8988T (cell line): Measurements from ENCODE around the gene UBE2E2.

ENCODE experiments used
- DNase-seq: peaks from one replicate; pipeline ENCODE4 v3.0.0; 2011

UBE2E2 gene

DNA sequence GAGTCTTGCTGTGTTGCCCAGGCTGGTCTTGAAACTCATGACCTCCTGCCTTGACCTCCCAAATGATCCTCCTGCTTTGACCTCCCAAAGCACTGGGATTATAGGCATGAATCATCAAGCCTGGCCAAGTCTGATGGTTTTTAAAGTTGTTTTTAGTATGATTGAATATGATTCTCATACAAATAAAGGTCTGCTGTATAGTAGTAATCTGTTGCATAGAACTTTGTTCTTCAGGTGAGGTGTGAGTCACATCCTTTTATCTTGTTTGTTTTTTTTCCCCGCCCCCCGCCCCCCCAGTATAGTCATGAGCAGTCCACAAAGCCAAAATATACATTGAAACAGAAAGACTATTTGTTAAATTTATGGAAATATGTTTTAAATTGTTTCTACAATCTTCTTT lies 39.0 kb downstream of the UBE2E2 start:
- no peak for DNase-seq

DNA sequence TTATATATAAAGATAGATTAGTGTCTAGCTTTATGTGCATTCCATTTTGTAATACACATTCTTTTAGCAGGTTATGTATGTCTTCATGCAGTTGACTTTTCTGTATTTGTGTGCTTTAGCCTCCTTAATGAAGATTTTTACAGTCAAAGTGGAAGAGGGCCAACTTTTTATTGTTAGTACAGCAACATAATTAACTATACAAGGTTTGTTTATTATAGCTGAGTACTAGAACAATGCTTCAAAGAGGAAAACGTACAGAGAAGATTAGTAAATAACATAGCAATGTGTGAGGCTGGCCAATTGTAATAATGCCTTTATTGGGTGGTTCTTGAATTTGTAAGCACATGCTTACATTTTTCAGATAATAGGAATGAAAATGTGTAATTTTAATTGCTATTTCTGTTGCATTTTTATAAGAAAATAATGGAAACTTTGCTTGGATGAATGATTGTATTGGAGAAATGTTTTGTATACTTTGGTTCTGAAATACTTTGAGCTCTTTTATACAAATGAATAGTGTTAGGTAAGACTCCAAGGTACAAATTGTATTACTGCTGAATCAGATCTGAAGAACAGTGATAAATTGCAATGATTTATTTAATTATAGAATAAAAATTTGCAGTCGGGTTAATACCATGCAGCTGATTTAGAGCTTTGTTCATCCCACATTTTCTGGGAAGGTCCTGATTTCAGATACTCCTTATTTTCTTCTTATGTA lies 41.4 kb downstream of the UBE2E2 start:
- no peak for DNase-seq

DNA sequence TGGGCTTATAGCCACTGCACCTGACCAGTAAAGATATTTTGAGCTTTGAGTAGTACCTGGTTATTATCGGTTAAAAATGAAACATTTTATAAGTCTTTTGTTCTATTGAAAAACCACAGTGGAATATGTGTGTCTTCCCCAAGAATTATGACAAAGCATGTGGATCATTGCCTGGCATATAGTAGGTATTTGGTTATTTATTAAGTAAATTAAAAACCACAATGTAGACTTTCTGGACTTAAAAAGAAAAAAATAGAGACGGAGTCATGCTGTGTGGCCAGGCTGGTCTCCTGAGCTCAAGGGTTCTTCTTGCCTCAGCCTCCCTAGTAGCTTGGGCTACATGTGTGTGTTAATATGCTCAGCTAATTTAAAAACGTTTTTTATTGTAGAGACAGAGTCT lies 43.5 kb downstream of the UBE2E2 start:
- DNase-seq = no peak

GRCh38 chr3:23248594-23249131 lies 45.5 kb downstream of the UBE2E2 start:
- no peak for DNase-seq

DNA sequence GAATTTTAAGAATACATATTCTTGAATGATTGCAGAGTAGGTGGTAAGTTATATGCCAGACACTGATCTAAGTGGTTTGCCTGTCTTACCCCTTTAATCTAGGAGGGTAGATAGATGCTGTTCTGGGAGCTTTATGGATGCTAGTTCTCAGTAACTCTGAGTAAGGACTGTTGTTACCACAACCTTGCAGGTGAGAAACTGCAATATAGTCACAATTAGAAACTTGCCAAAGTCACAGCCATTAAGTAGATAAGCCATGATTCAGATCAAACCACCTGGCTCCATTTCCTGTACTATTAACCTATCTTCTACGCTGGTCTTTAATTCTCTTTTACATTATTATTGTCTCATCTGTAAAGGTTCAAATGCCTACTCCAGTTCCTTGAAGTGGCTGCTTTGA lies 46.8 kb downstream of the UBE2E2 start:
- no peak for DNase-seq

DNA sequence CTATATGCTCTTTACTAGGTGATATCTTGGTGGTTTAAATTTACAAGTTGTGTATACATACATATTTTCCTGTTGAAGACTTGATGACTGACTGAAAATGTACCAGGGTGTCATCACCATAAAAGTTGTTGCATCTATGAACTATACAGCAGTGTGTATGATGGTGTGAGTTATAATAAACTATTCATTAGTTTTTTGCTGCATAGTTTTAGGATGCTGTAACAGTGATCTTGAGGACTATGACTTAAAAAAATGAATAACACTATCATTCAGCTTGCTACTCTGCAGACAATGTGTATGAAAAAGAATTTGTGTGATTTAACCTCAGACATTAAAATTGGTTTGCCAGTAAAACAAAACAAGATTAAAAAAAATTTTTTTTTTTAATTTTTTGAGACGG lies 49.0 kb downstream of the UBE2E2 start:
- no peak for DNase-seq

DNA sequence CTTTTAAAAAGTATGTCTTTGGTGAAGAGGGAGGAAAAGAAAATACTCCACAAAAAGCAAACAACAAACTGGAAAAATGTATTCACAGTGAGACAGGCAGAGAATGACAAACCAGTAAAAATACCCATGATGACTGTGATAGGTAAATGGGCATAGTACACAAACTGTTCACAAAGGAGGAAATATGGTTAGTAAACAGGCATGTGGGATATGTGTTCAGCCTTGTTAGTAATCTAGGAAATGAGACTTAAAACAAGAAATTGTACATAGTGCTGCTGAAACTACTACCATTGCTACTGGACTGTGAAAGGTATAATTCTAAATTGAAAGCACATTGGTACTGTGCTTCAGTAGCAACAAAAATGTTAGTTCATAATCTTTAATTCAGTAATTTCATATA lies 50.1 kb downstream of the UBE2E2 start:
- no peak for DNase-seq

GRCh38 chr3:23254282-23254681 lies 51.2 kb downstream of the UBE2E2 start:
- DNase-seq = no peak

- DNase-seq = no peak
These were observed 51.7 kb downstream of the UBE2E2 start for GRCh38 chr3:23254835-23255234.

DNA sequence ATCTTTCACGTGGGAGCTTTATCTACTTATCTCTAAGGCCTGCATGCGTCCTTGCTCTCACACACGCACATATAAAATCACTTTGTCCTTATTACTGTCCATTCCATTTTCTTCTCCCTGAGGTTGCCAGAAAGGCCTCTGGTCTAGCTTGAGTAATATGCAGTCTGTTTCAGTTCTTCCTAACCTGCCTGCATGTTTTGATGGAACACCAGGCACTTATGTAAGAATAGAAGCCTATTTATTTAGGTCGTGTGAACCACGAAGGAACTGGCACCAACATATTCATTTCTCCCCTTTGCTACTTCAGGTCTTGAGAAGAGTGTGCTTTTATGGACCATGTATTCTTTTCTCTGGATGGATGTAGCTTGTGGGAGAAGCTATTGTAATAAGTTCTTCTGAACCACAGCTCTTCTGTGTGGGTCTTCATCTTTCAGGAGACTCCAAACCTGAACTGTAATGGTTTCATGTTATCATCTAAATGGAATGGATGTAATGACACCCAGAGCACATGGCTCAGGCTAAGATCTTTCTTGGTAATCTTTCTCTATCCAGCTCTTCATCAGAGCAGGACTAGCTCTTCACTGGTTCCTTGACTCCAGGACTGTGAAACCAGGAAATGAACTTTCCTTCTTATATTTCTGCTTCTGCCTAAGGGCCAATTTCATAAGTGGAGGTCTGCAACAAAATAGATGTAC lies 53.8 kb downstream of the UBE2E2 start:
- DNase-seq = no peak

DNA sequence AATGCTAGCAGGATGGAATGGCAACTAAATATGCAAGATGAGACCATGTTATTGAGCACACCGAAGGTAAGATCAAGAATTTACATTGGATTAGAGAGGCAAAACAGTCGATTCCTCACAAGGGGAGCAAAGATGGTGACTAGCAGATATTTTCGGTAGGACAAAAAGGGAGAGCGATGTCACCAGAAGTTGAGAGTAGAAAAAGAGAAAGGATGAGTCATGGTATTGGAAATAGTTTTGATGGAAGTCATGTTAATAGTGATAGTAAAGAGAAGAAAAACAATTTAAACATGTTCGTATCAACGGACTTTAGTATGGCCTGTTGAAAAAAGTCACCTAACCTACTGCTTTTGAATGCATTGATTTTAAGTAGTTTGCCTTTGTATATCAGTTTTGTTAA lies 55.0 kb downstream of the UBE2E2 start:
- DNase-seq = no peak

DNA sequence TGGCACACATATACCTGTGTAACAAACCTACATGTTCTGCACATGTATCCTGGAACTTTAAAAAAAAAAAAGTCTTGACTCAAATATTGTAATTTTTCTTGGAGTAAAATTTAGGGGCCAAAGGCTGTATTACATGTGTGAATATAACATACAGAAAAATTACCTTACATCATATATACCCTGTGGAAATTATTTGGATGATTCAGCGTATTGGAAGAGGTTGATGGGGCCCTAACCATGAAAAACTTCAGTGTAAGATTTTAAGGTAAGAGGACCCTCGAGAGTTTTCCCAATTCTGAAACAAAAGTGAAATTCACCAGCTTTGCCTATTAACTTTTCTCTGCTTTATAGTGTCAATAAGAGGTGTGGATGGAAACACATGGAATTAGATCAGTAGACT lies 56.4 kb downstream of the UBE2E2 start:
- no peak for DNase-seq

DNA sequence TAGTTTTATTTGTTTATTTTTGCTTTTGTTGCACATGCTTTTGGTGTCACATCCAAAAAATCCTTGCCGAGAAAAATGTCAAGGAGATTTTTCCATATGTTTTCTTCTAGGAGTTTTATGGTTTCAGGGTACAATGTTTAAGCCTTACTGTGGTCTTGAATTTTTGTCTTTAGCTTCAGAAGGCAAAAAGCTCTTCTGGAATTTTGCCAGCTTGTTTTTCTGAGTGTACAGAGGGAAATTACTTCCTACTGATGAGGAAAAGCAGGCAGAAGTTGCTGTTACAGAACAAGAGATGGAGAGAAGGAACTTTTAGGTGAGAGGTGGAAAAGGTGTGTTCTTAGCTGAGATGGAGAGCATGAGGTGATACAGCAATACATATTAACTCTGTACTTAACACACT lies 59.6 kb downstream of the UBE2E2 start:
- no peak for DNase-seq

DNA sequence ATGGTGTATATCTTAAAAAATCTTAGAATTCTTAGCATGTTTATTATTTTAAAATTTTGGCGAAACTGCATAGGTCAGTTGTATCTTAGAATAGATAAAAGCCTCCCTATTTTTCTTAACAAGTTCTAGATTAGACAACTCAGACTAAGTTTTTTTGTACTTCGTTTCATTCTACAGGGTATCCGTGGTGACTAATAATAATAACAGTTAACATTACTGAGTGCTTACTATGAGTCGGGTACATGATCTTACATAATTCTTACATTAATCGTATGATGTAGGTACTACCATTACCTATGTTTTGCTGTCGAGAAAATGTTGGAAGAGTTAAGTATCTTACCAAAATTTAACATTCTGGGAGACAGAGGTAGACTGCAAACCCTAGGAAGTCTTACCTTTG lies 60.7 kb downstream of the UBE2E2 start:
- no peak for DNase-seq

DNA sequence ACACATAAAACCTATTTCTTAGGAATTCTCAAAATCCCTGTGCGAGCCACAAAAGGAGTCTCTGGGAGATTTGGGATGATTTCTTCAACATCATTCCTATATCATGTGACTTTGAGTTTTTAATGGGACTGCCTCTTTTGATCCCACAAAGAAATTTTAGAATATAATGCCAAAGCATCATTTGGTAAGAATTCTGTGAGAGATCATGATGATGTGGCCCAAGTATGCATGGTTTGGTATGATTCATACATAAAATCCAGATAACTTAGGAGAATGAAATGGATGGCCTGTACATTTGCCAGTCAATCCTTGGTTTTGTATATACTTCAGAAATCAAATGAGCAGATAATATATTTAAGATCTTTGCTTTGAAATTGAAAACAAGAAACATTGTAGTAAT lies 61.3 kb downstream of the UBE2E2 start:
- DNase-seq = no peak

- no peak for DNase-seq
These were observed 67.3 kb downstream of the UBE2E2 start for GRCh38 chr3:23270423-23270822.

GRCh38 chr3:23271876-23272741 lies 69.0 kb downstream of the UBE2E2 start:
- DNase-seq = no peak

GRCh38 chr3:23272820-23273219 lies 69.7 kb downstream of the UBE2E2 start:
- no peak for DNase-seq

DNA sequence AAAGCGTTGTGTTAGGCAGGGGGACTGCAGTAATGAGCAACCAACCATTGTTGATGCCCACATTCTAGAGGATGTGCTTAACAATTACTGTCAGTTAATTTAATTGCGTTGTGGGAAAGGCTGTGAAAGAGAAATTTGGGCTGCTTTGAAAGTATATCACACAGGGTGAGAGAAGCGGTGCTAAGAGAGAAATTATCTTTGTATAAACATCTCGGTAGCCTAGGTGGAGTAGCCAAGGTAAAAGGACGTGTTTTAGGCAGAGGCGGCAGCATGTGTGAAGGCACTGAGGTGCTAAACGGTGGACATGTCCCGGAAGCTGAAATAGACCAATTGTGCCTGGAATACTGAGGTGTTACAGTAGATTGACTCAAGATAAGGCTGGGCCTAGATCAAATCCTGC lies 71.9 kb downstream of the UBE2E2 start:
- no peak for DNase-seq

- no peak for DNase-seq
These were observed 72.7 kb downstream of the UBE2E2 start for GRCh38 chr3:23275814-23276213.

DNA sequence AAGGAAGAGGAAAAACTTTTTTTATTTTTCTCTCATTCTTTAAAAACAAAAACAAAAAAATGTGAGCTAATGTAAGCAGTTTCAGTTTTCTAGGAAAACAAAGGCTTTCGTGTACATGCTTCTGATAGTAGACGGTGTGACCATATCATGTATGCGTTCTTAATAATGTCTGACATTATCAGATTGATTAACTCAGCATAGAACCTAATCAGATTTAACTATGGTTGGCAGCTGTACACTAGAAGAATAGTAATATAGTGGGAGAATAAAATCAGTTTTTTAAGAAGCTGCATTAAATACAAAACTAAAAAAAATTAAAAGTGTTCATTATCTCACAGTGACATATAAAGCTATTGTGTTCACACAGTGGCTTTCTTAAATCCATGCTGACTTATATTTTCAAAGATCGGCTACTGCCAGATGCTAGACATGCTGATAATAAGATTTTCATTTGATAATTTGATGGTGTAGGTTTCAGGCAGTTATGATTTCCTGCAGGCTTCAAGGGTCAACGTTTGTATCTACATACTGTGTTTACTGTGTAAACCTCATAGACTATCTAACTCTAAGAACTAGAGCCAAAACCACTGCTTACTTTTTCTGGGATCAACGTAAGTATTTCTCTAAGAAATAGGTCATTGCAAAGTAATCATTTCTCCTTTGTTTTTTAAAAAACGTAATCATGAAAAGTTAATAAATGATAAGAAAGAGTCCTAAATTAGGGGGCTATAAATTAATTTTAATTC lies 74.0 kb downstream of the UBE2E2 start:
- no peak for DNase-seq

DNA sequence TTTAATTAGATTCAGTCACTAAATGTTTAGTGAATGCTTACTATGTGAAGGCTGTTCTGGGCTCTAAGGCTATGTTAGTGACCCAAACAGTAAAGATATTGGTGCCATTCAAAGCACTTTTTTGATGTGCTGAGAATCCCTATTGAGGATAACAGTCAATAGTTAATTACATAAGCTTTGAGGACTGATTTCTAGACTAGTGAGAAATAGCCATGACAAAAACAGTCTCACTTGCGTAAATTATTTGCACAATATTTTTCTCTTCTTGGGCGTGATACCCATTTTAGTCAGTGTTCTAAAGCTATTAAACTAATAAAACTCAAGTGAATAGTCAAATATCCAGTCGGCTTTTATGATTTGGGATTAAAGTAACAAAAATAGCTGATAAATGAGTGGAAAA lies 74.6 kb downstream of the UBE2E2 start:
- DNase-seq = no peak

DNA sequence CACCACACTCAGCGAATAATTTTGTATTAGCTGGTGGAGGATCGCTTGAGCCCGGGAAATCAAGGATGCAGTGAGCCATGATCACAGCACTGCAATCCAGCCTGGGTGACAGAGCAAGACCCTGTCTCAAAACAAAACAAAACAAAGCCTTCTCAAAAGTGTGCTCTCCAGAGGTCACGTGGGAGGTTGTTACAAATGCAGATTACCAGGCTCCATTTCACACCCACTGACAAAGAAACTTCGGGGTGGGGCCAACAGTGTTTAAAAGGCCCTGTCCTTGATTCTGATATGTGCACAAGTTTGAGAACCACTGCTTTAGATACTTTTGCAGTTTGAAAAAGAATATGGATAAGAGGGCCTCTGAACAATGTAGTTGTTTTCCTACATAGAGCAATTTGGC lies 80.5 kb downstream of the UBE2E2 start:
- DNase-seq = no peak
